HEK293 (cell line): Measurements from ENCODE around the gene SERF2.
"Not testable (repeated sequence)": the region's sequence is repeated elsewhere in the genome, so short reads cannot be mapped to it uniquely, and the experiment has no call there.

Experiments used
- CTCF ChIA-PET: fragments of 350-600 bp; formaldehyde crosslinking; extraction: SDS; loops from one replicate; lab custom pipeline; 2021; ENCODE audit warnings: antibody characterized with exemption; lab: Yijun Ruan, JAX
- POLR2A ChIA-PET: fragments of 300-600 bp; formaldehyde crosslinking; extraction: SDS; loops from one replicate; lab custom pipeline; 2020; ENCODE audit warnings: antibody characterized with exemption, inconsistent platforms; lab: Yijun Ruan, JAX
- H3K27ac ChIP-seq: fragments of 200-500 bp; sonication (Bioruptor generic); 2 replicates; pipeline ENCODE4 v1.5.1; 2014; ENCODE audit warnings: low read depth, low read length, control low read depth, inconsistent platforms; ENCODE audit errors: extremely low read depth
- H3K36me3 ChIP-seq, 2 experiments: fragments of 200-500 bp in 1 of 2; sonication (Bioruptor generic) in 1 of 2; 1 replicate in 1 of 2; 2 replicates in 1 of 2; pipeline ENCODE4 v1.5.1; 2014 to 2017; ENCODE audit warnings: inconsistent platforms in 2 of 2, low read length in 2 of 2; ENCODE audit not compliant: control insufficient read depth in 2 of 2, insufficient read depth in 1 of 2
- H3K4me1 ChIP-seq: fragments of 200-500 bp; sonication (Bioruptor generic); 2 replicates; pipeline ENCODE4 v1.5.1; 2014; ENCODE audit warnings: mild to moderate bottlenecking, low read length, inconsistent platforms; ENCODE audit not compliant: control insufficient read depth, insufficient read depth
- H3K4me3 ChIP-seq: 2 replicates; pipeline ENCODE4 v1.5.1; 2011; ENCODE audit warnings: low read depth, mild to moderate bottlenecking, control low read depth, low read length, moderate library complexity
- H3K9me3 ChIP-seq: fragments of 200-500 bp; sonication (Bioruptor generic); 2 replicates; pipeline ENCODE4 v1.5.1; 2014; ENCODE audit warnings: low read depth, low read length, inconsistent platforms; ENCODE audit not compliant: control insufficient read depth, insufficient read depth
- CTCF ChIP-seq: fragments of 450-650 bp; formaldehyde crosslinking; IDR thresholded peaks from 2 replicates; pipeline ENCODE4 v1.5.1; 2016; ENCODE audit warnings: missing biosample characterization, missing genetic modification characterization
- GLIS1 ChIP-seq: fragments of 450-650 bp; formaldehyde crosslinking; IDR thresholded peaks from 2 replicates; pipeline ENCODE4 v1.5.1; 2016; ENCODE audit warnings: missing biosample characterization, missing genetic modification characterization
- GLIS2 ChIP-seq: fragments of 450-650 bp; formaldehyde crosslinking; IDR thresholded peaks from 2 replicates; pipeline ENCODE4 v1.5.1; 2016; ENCODE audit warnings: missing biosample characterization, missing genetic modification characterization
- KLF8 ChIP-seq: fragments of 450-650 bp; formaldehyde crosslinking; IDR thresholded peaks from 2 replicates; pipeline ENCODE4 v1.5.1; 2016; ENCODE audit warnings: missing biosample characterization, missing genetic modification characterization
- KLF9 ChIP-seq: fragments of 450-650 bp; formaldehyde crosslinking; IDR thresholded peaks from 2 replicates; pipeline ENCODE4 v1.5.1; 2016; ENCODE audit warnings: missing biosample characterization, missing genetic modification characterization, low read depth
- PRDM10 ChIP-seq: fragments of 450-650 bp; formaldehyde crosslinking; IDR thresholded peaks from 2 replicates; pipeline ENCODE4 v1.5.1; 2016; ENCODE audit warnings: missing biosample characterization, missing genetic modification characterization
- SCRT2 ChIP-seq: fragments of 450-650 bp; formaldehyde crosslinking; IDR thresholded peaks from 2 replicates; pipeline ENCODE4 v1.5.1; 2016; ENCODE audit warnings: missing biosample characterization, missing genetic modification characterization
- SP2 ChIP-seq: fragments of 450-650 bp; formaldehyde crosslinking; IDR thresholded peaks from 2 replicates; pipeline ENCODE4 v1.5.1; 2016; ENCODE audit warnings: missing biosample characterization, missing genetic modification characterization
- SP3 ChIP-seq: fragments of 450-650 bp; formaldehyde crosslinking; IDR thresholded peaks from 2 replicates; pipeline ENCODE4 v1.5.1; 2016; ENCODE audit warnings: missing biosample characterization, missing genetic modification characterization
- SP7 ChIP-seq: fragments of 450-650 bp; formaldehyde crosslinking; IDR thresholded peaks from 2 replicates; pipeline ENCODE4 v1.5.1; 2016; ENCODE audit warnings: missing biosample characterization, missing genetic modification characterization
- ZBTB20 ChIP-seq: fragments of 450-650 bp; formaldehyde crosslinking; IDR thresholded peaks from 2 replicates; pipeline ENCODE4 v1.5.1; 2016; ENCODE audit warnings: missing biosample characterization, missing genetic modification characterization
- ZBTB26 ChIP-seq: fragments of 450-650 bp; formaldehyde crosslinking; optimal IDR thresholded peaks from 2 replicates; pipeline ENCODE3; 2016; ENCODE audit warnings: missing biosample characterization, mild to moderate bottlenecking, missing genetic modification characterization
- ZBTB8A ChIP-seq: fragments of 450-650 bp; formaldehyde crosslinking; IDR thresholded peaks from 2 replicates; pipeline ENCODE4 v1.5.1; 2016; ENCODE audit warnings: missing biosample characterization, missing genetic modification characterization
- ZFHX2 ChIP-seq: fragments of 450-650 bp; formaldehyde crosslinking; conservative IDR thresholded peaks from 2 replicates; pipeline ENCODE4 v1.5.1; 2016; ENCODE audit warnings: missing biosample characterization, missing genetic modification characterization
- ZFP37 ChIP-seq: fragments of 450-650 bp; formaldehyde crosslinking; IDR thresholded peaks from 2 replicates; pipeline ENCODE4 v1.5.1; 2016; ENCODE audit warnings: missing biosample characterization, missing genetic modification characterization
- ZFP69B ChIP-seq: fragments of 450-650 bp; formaldehyde crosslinking; IDR thresholded peaks from 2 replicates; pipeline ENCODE4 v1.5.1; 2016; ENCODE audit warnings: missing biosample characterization, missing genetic modification characterization
- ZIC2 ChIP-seq: fragments of 450-650 bp; formaldehyde crosslinking; IDR thresholded peaks from 2 replicates; pipeline ENCODE4 v1.5.1; 2016; ENCODE audit warnings: missing biosample characterization, missing genetic modification characterization
- ZNF121 ChIP-seq: fragments of 450-650 bp; formaldehyde crosslinking; IDR thresholded peaks from 2 replicates; pipeline ENCODE4 v1.5.1; 2016; ENCODE audit warnings: missing biosample characterization, missing genetic modification characterization
- ZNF335 ChIP-seq: fragments of 450-650 bp; formaldehyde crosslinking; conservative IDR thresholded peaks from 2 replicates; pipeline ENCODE4 v1.5.1; 2016; ENCODE audit warnings: missing biosample characterization, missing genetic modification characterization
- ZNF341 ChIP-seq: fragments of 450-650 bp; formaldehyde crosslinking; IDR thresholded peaks from 2 replicates; pipeline ENCODE4; 2016; ENCODE audit warnings: low read depth, missing biosample characterization, missing genetic modification characterization
- ZNF501 ChIP-seq: fragments of 450-650 bp; formaldehyde crosslinking; IDR thresholded peaks from 2 replicates; pipeline ENCODE4 v1.5.1; 2016; ENCODE audit warnings: missing biosample characterization, missing genetic modification characterization
- ZNF76 ChIP-seq: fragments of 450-650 bp; formaldehyde crosslinking; IDR thresholded peaks from 2 replicates; pipeline ENCODE4; 2016; ENCODE audit warnings: low read depth, missing biosample characterization, missing genetic modification characterization, borderline replicate concordance
- ZNF777 ChIP-seq: fragments of 450-650 bp; formaldehyde crosslinking; IDR thresholded peaks from 2 replicates; pipeline ENCODE4 v1.5.1; 2017; ENCODE audit warnings: missing biosample characterization, missing genetic modification characterization, borderline replicate concordance
- ZSCAN5A ChIP-seq: fragments of 450-650 bp; formaldehyde crosslinking; IDR thresholded peaks from 2 replicates; pipeline ENCODE4 v1.5.1; 2016; ENCODE audit warnings: missing biosample characterization, missing genetic modification characterization
- ZXDB ChIP-seq: fragments of 450-650 bp; formaldehyde crosslinking; IDR thresholded peaks from 2 replicates; pipeline ENCODE4 v1.5.1; 2016; ENCODE audit warnings: missing biosample characterization, missing genetic modification characterization
- TF ChIP-seq, protein P1 (sequence below): fragments of 450-650 bp; formaldehyde crosslinking; IDR thresholded peaks from 2 replicates; pipeline ENCODE4 v1.5.1; 2016; ENCODE audit warnings: missing biosample characterization, missing genetic modification characterization

The SERF2 gene

DNA sequence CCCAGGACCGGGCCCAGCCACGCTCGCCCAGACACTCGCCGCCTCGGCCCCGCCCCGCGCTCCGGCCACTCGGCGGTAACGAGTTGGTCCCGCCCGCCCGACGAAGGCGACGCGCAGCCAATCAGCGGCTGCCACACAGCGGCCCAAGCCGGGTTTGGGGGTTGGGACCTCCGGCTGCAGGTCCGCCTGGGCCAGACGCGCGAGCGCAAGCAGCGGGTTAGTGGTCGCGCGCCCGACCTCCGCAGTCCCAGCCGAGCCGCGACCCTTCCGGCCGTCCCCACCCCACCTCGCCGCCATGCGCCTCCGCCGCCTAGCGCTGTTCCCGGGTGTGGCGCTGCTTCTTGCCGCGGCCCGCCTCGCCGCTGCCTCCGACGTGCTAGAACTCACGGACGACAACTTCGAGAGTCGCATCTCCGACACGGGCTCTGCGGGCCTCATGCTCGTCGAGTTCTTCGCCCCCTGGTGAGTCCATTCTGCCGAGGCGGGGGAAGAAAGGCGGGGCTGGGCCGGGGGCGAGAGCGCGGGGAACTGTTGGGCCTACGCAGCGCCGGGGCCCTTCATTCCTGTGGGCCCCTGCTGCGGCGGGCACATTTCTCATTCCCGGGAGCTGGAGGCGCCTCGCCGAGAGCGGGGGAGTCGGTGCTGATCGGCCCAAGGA lies 45.7 kb upstream of the SERF2 start, which contains the start of gene PDIA3:
PDIA3 (plus strand) TSS at position 194 of the 658 bp plus-strand sequence; CDS start at position 296, 102 bp downstream.
- H3K9me3 ChIP-seq, H3K4me1 ChIP-seq, CTCF ChIA-PET, H3K36me3 ChIP-seq: not testable (repeated sequence)
- POLR2A ChIA-PET = interaction anchor here (0.6 to 0.9 kb wide), 2 partner anchors 22 to 236 kb away, joined by 3 to 4 read pairs; no protein-coding TSS in a partner anchor
- Histone ChIP-seq H3K4me3 (peak within 1 kb of the TSS; percentile 65), H3K27ac (peak within 1 kb of the TSS; percentile 79)
- TF ChIP-seq ZBTB20 (tag by site-specific recombination) (peak; percentile 88), GLIS1 (tag by site-specific recombination) (peak; percentile 69), SP7 (peak; percentile 34; the same call in 1 of the 2 replicates), SCRT2 (peak; percentile 48; the same call in 1 of the 2 replicates), ZBTB26 (tag by site-specific recombination) (peak; percentile 94), KLF8 (tag by site-specific recombination) (peak; percentile 41; the same call in 1 of the 2 replicates), KLF9 (tag by site-specific recombination) (peak; percentile 37; the same call in 1 of the 2 replicates), GLIS2 (tag by site-specific recombination) (peak; percentile 70), ZNF121 (tag by site-specific recombination) (peak; percentile 61; the same call in 1 of the 2 replicates), SP3 (peak; percentile 35; the same call in 1 of the 2 replicates), CTCF (peak; percentile 38; the same call in 1 of the 2 replicates), ZNF341 (tag by site-specific recombination) (peak; percentile 39; the same call in 1 of the 2 replicates), ZNF335 (tag by site-specific recombination) (peak; percentile 39), ZNF76 (tag by site-specific recombination) (peak; percentile 37; the same call in 1 of the 2 replicates), ZFHX2 (tag by site-specific recombination) (peak; percentile 92), ZNF777 (tag by site-specific recombination) (peak; percentile 62; the same call in 1 of the 2 replicates), ZBTB8A (tag by site-specific recombination) (peak; percentile 27; the same call in 1 of the 2 replicates), SP2 (tag by site-specific recombination) (peak; percentile 79), ZIC2 (tag by site-specific recombination) (peak; percentile 57), ZFP69B (peak; percentile 77), ZSCAN5A (tag by site-specific recombination) (0 out of 2 replicates have a peak, but pooled peaks have one; percentile 43), ZXDB (tag by site-specific recombination) (0 out of 2 replicates have a peak, but pooled peaks have one; percentile 18), ZNF501 (peak; percentile 61), PRDM10 (tag by site-specific recombination) (peak; percentile 93), ZFP37 (tag by site-specific recombination) (0 out of 2 replicates have a peak, but pooled peaks have one; percentile 36)
- TF ChIP-seq, protein P1, sequence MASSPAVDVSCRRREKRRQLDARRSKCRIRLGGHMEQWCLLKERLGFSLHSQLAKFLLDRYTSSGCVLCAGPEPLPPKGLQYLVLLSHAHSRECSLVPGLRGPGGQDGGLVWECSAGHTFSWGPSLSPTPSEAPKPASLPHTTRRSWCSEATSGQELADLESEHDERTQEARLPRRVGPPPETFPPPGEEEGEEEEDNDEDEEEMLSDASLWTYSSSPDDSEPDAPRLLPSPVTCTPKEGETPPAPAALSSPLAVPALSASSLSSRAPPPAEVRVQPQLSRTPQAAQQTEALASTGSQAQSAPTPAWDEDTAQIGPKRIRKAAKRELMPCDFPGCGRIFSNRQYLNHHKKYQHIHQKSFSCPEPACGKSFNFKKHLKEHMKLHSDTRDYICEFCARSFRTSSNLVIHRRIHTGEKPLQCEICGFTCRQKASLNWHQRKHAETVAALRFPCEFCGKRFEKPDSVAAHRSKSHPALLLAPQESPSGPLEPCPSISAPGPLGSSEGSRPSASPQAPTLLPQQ (tag by site-specific recombination) = peak; percentile 75
